ENCODE results near the gene EPG5. TPM values are rescaled to one million over a fixed set of nuclear protein-coding genes. Genes with fewer than 3 reads are reported as not detected.
"Not testable (repeated sequence)": the region's sequence is repeated elsewhere in the genome, so short reads cannot be mapped to it uniquely, and the experiment has no call there.

Gene EPG5
- total RNA-seq, 1 donor from 2014 or later = 29.0 TPM

DNA sequence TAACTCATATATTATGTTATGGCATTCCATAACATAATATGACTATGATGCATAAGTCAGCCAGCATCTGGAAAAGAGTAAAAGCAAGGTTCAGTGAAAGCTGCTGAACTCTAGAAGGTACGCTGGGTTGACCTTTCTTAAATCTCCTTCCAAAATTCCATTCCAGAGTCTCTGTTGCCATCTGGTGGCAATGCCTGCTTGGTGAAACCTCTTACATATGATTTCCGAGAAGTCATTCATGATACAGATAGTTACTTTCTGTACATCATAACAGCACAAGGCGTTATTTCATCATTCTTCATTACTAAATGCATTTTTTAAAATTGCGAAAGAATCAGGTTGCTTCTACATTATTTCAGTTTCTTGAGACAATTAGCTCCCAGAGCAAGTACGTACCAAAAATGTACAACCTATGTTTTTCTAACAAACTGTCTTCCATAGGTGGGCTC, 7.0 kb upstream of the EPG5 start:
- Histone ChIP-seq H3K36me3 (ENCODE audit: insufficient read depth, low read length) (no peaks in the 10 kb centered on the region), H3K9ac (ENCODE audit: low read length) (no peak overlapping the region), H3K4me2 (ENCODE audit: low read length) (peak overlapping the region; percentile 30), H4K20me1 (ENCODE audit: insufficient read depth, low read length) (no peaks in the 10 kb centered on the region), H3K79me2 (ENCODE audit: insufficient read depth, low read length) (no peaks in the 10 kb centered on the region), H3K4me3 (ENCODE audit: insufficient read depth, low read depth, low read length) (no peak overlapping the region), H3K27ac (ENCODE audit: low read depth, low read length) (no peak overlapping the region), H3K27me3 (ENCODE audit: insufficient read depth, low read length) (no peaks in the 10 kb centered on the region), H2AFZ (ENCODE audit: low read depth, low read length) (no peak overlapping the region), H3K4me1 (ENCODE audit: insufficient read depth, low read length) (no peaks in the 10 kb centered on the region), H3K9me3 (ENCODE audit: insufficient read depth, low read depth, low read length) (no peaks in the 10 kb centered on the region)
- Mint-ChIP-seq H3K4me1 (ENCODE audit: low read depth, unreplicated experiment) (no peaks in the 10 kb centered on the region), H3K27ac (ENCODE audit: unreplicated experiment) (no peak overlapping the region), H3K9me3 (ENCODE audit: unreplicated experiment) (no peaks in the 10 kb centered on the region), H3K4me3 (ENCODE audit: unreplicated experiment) (no peak overlapping the region), H3K27me3 (ENCODE audit: low read depth, unreplicated experiment) (peaks cover under 1% of the 10 kb centered on the region), H3K36me3 (ENCODE audit: low read depth, unreplicated experiment) (no peaks in the 10 kb centered on the region)
- DNase-seq (ENCODE audit: low read depth) = peak; percentile 58
- TF ChIP-seq, protein P1, sequence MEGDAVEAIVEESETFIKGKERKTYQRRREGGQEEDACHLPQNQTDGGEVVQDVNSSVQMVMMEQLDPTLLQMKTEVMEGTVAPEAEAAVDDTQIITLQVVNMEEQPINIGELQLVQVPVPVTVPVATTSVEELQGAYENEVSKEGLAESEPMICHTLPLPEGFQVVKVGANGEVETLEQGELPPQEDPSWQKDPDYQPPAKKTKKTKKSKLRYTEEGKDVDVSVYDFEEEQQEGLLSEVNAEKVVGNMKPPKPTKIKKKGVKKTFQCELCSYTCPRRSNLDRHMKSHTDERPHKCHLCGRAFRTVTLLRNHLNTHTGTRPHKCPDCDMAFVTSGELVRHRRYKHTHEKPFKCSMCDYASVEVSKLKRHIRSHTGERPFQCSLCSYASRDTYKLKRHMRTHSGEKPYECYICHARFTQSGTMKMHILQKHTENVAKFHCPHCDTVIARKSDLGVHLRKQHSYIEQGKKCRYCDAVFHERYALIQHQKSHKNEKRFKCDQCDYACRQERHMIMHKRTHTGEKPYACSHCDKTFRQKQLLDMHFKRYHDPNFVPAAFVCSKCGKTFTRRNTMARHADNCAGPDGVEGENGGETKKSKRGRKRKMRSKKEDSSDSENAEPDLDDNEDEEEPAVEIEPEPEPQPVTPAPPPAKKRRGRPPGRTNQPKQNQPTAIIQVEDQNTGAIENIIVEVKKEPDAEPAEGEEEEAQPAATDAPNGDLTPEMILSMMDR (IDR thresholded peaks at IDR 0.05; ENCODE audit: insufficient read depth, low read depth, low read length) = peak; percentile 92
- no peak for TF ChIP-seq EZH2 (IDR thresholded peaks at IDR 0.05; ENCODE audit: insufficient read depth, low read length)
- peak; percentile 98 for FAIRE-seq

GRCh38 chr18:45964913-45965312, 2.2 kb downstream of the EPG5 start:
- FAIRE-seq; H2AFZ ChIP-seq (ENCODE audit: low read depth, low read length); H4K20me1 ChIP-seq (ENCODE audit: insufficient read depth, low read length); H3K27me3 ChIP-seq (ENCODE audit: insufficient read depth, low read length); H3K4me3 ChIP-seq (ENCODE audit: insufficient read depth, low read depth, low read length); H3K4me2 ChIP-seq (ENCODE audit: low read length); H3K9me3 Mint-ChIP-seq (ENCODE audit: unreplicated experiment); H3K9me3 ChIP-seq (ENCODE audit: insufficient read depth, low read depth, low read length); H3K27ac Mint-ChIP-seq (ENCODE audit: unreplicated experiment); H3K36me3 ChIP-seq (ENCODE audit: insufficient read depth, low read length); DNase-seq (ENCODE audit: low read depth); H3K27me3 Mint-ChIP-seq (ENCODE audit: low read depth, unreplicated experiment); H3K9ac ChIP-seq (ENCODE audit: low read length); H3K27ac ChIP-seq (ENCODE audit: low read depth, low read length): not testable (repeated sequence)
- Mint-ChIP-seq H3K4me1 (ENCODE audit: low read depth, unreplicated experiment) (peaks cover 31% of the 10 kb centered on the region), H3K36me3 (ENCODE audit: low read depth, unreplicated experiment) (peaks cover 11% of the 10 kb centered on the region), H3K4me3 (ENCODE audit: unreplicated experiment) (peak overlapping the region; percentile 71)
- peaks cover 51% of the 10 kb centered on the region for H3K79me2 ChIP-seq (ENCODE audit: insufficient read depth, low read length)
- H3K4me1 ChIP-seq (ENCODE audit: insufficient read depth, low read length) = peaks cover 27% of the 10 kb centered on the region

DNA sequence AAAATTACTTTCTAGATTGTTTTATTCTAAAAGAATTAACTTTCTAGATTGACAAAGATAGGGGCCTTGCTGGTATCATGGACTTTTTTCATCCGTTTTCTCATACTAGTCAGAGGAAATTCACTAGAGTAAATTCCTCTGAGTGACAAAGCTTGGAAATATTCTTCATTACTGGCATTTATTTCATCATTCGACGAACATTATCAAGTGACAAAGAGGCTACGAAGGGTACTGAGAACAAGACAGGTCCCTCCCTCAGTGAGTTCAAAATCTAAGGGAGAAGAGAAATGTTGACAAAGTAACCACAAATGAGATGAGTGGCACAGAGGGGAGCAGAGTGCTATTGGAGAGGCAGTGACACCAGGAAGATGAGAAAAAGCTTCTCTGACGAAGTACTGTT, 4.3 kb downstream of the EPG5 start:
- H3K9me3 Mint-ChIP-seq (ENCODE audit: unreplicated experiment) = no peaks in the 10 kb centered on the region
- H3K27me3 Mint-ChIP-seq (ENCODE audit: low read depth, unreplicated experiment) = peaks cover under 1% of the 10 kb centered on the region
- Histone ChIP-seq H3K9me3 (ENCODE audit: insufficient read depth, low read depth, low read length) (no peaks in the 10 kb centered on the region), H3K36me3 (ENCODE audit: insufficient read depth, low read length) (no peaks in the 10 kb centered on the region), H3K79me2 (ENCODE audit: insufficient read depth, low read length) (peaks cover 65% of the 10 kb centered on the region), H4K20me1 (ENCODE audit: insufficient read depth, low read length) (no peaks in the 10 kb centered on the region), H3K4me2 (ENCODE audit: low read length) (peak overlapping the region; percentile 54), H3K27ac (ENCODE audit: low read depth, low read length) (peak overlapping the region; percentile 81), H2AFZ (ENCODE audit: low read depth, low read length) (no peak overlapping the region), H3K4me1 (ENCODE audit: insufficient read depth, low read length) (peaks cover 34% of the 10 kb centered on the region), H3K27me3 (ENCODE audit: insufficient read depth, low read length) (no peaks in the 10 kb centered on the region), H3K9ac (ENCODE audit: low read length) (peak overlapping the region; percentile 57), H3K4me3 (ENCODE audit: insufficient read depth, low read depth, low read length) (no peak overlapping the region)
- peaks cover 11% of the 10 kb centered on the region for H3K36me3 Mint-ChIP-seq (ENCODE audit: low read depth, unreplicated experiment)
- DNase-seq (ENCODE audit: low read depth) (peak; percentile 80), FAIRE-seq (peak; percentile 77)
- H3K27ac Mint-ChIP-seq (ENCODE audit: unreplicated experiment) = peak overlapping the region; percentile 88
- peaks cover 41% of the 10 kb centered on the region for H3K4me1 Mint-ChIP-seq (ENCODE audit: low read depth, unreplicated experiment)
- no peak overlapping the region for H3K4me3 Mint-ChIP-seq (ENCODE audit: unreplicated experiment)
- no peak for TF ChIP-seq EZH2 (IDR thresholded peaks at IDR 0.05; ENCODE audit: insufficient read depth, low read length)
- TF ChIP-seq, protein P1 (IDR thresholded peaks at IDR 0.05; ENCODE audit: insufficient read depth, low read depth, low read length) = no peak
